Thoracic aorta (tissue), 2 donors: ENCODE results near the gene FCHO1. TPM values are rescaled to one million over a fixed set of nuclear protein-coding genes. Genes with fewer than 3 reads are reported as not detected.
"Not testable (repeated sequence)": the region's sequence is repeated elsewhere in the genome, so short reads cannot be mapped to it uniquely, and the experiment has no call there.

Experiments used
- ATAC-seq: fragments of 150-250 bp; one replicate; pipeline ENCODE4 v1.8.0; 2017; ENCODE audit warnings: low read depth; ENCODE audit not compliant: insufficient number of reproducible peaks, low FRiP score
- DNase-seq: peaks from one replicate; pipeline ENCODE4 v3.0.0-alpha.2; 2020; ENCODE audit warnings: low spot score
- H3K27ac ChIP-seq, 2 donors: fragments of 200-600 bp; sonication (generic); 1 replicate in 1 of 2; 2 replicates in 1 of 2; pipeline ENCODE4 v1.5.1; 2016; ENCODE audit warnings: mild to moderate bottlenecking in 2 of 2, moderate library complexity in 2 of 2
- H3K27me3 ChIP-seq: fragments of 200-600 bp; sonication (generic); replicated peaks from 2 replicates; pipeline ENCODE4 v1.6.0; 2016; ENCODE audit warnings: mild to moderate bottlenecking; ENCODE audit not compliant: insufficient read depth
- H3K36me3 ChIP-seq: fragments of 200-600 bp; sonication (generic); one replicate; pipeline ENCODE4 v1.5.1; 2016
- H3K4me1 ChIP-seq, 2 donors: fragments of 200-600 bp; sonication (generic); 1 replicate in 1 of 2; 2 replicates in 1 of 2; pipeline versions ENCODE4 v1.5.1 to v1.6.0; 2016; ENCODE audit warnings: low read depth in 2 of 2, mild to moderate bottlenecking in 1 of 2; ENCODE audit not compliant: control insufficient read depth in 1 of 2
- H3K4me3 ChIP-seq: fragments of 200-600 bp; sonication (generic); 2 replicates; pipeline ENCODE4 v1.5.1; 2016; ENCODE audit warnings: mild to moderate bottlenecking
- H3K9me3 ChIP-seq: fragments of 200-600 bp; sonication (generic); 2 replicates; pipeline ENCODE4 v1.5.1; 2016
- CTCF ChIP-seq: fragments of 200-600 bp; sonication (generic); IDR thresholded peaks from one replicate; pipeline ENCODE4 v1.5.1; 2019; ENCODE audit warnings: antibody characterized with exemption
- total RNA-seq, 2 donors: library from RNA; depleted of rRNA; stranded (reverse); fragments of >200 nt; gene quantifications; one replicate each; pipeline versions ENCODE4 v1.1.0 to v1.2.3, GENCODE V29; 2016

FCHO1 gene
- total RNA-seq, 2 donors from 2014 or later = 8.5 to 8.9 TPM

- no peaks in the 10 kb centered on the region for H3K9me3 ChIP-seq
- peaks cover 5% of the 10 kb centered on the region for H3K27me3 ChIP-seq
- no peak for ATAC-seq
- H3K27ac ChIP-seq = no peak overlapping the region
- no peaks in the 10 kb centered on the region for H3K36me3 ChIP-seq
- TF ChIP-seq CTCF = no peak
- peaks cover 0 to 3% of the 10 kb centered on the region in 2 donors for H3K4me1 ChIP-seq
- no peak overlapping the region for H3K4me3 ChIP-seq
- no peak for DNase-seq
Measured at GRCh38 chr19:17795495-17795856, 44.2 kb downstream of the FCHO1 start.

- H3K36me3 ChIP-seq = no peaks in the 10 kb centered on the region
- no peak for DNase-seq
- H3K9me3 ChIP-seq = no peaks in the 10 kb centered on the region
- H3K4me1 ChIP-seq = peaks cover 0 to 3% of the 10 kb centered on the region in 2 donors
- ATAC-seq = no peak
- H3K27ac ChIP-seq = no peak overlapping the region
- no peak overlapping the region for H3K4me3 ChIP-seq
- TF ChIP-seq CTCF = no peak
- H3K27me3 ChIP-seq = peaks cover 5% of the 10 kb centered on the region
Measured at GRCh38 chr19:17796013-17796837, 44.9 kb downstream of the FCHO1 start.

- ATAC-seq (no peak), DNase-seq (no peak)
- Histone ChIP-seq H3K27me3 (peaks cover 5% of the 10 kb centered on the region), H3K9me3 (no peaks in the 10 kb centered on the region), H3K4me3 (no peak overlapping the region), H3K4me1 (peaks cover 0 to 3% of the 10 kb centered on the region in 2 donors), H3K36me3 (no peaks in the 10 kb centered on the region), H3K27ac (no peak overlapping the region)
- no peak for TF ChIP-seq CTCF
Measured at GRCh38 chr19:17796838-17797423, 45.7 kb downstream of the FCHO1 start.

GRCh38 chr19:17797424-17798201 lies 46.3 kb downstream of the FCHO1 start:
- no peaks in the 10 kb centered on the region for H3K36me3 ChIP-seq
- DNase-seq = no peak
- H3K4me3 ChIP-seq = no peak overlapping the region
- peaks cover 0 to 3% of the 10 kb centered on the region in 2 donors for H3K4me1 ChIP-seq
- no peak for ATAC-seq
- no peaks in the 10 kb centered on the region for H3K9me3 ChIP-seq
- no peak for TF ChIP-seq CTCF
- peaks cover 5% of the 10 kb centered on the region for H3K27me3 ChIP-seq
- no peak overlapping the region for H3K27ac ChIP-seq

- H3K36me3 ChIP-seq, ATAC-seq, H3K9me3 ChIP-seq, DNase-seq, H3K27me3 ChIP-seq, H3K4me1 ChIP-seq, H3K4me3 ChIP-seq, H3K27ac ChIP-seq: not testable (repeated sequence)
Measured at GRCh38 chr19:17798599-17798998, 47.3 kb downstream of the FCHO1 start.
